Naive thymus-derived CD4-positive, alpha-beta T cell (primary cell): Measurements from ENCODE around the gene DIAPH2. TPM values are rescaled to one million over a fixed set of nuclear protein-coding genes. Genes with fewer than 3 reads are reported as not detected.

Experiments used
- ATAC-seq: fragments of 150-1000 bp; cut with Tn5 transposase; 2 replicates; pipeline ENCODE4 v1.10.0; 2021; ENCODE audit warnings: mild to moderate bottlenecking, moderate library complexity
- CTCF ChIA-PET: fragments of 350-600 bp; sonication (Branson Sonifier 250); formaldehyde crosslinking; loops from one replicate; lab custom pipeline; 2021; ENCODE audit warnings: antibody characterized with exemption; lab: Charles Lee
- POLR2A ChIA-PET: fragments of 350-600 bp; sonication (Branson Sonifier 250); formaldehyde crosslinking; loops from one replicate; lab custom pipeline; 2021; ENCODE audit warnings: antibody characterized with exemption, inconsistent platforms; lab: Charles Lee
- DNase-seq, 9 donors: peaks; one replicate each; pipeline versions ENCODE4 v3.0.0 to v3.0.0-alpha.2; 2020 to 2022; ENCODE audit warnings: mixed read lengths in 1 of 9
- H3K27ac ChIP-seq: one replicate; pipeline ENCODE4 v1.7.0; 2013; ENCODE audit warnings: mild to moderate bottlenecking, low read depth, low read length, moderate library complexity
- H3K27me3 ChIP-seq, 2 donors: one replicate each; pipeline ENCODE4 v1.7.0; 2013; ENCODE audit warnings: low read length in 2 of 2, mild to moderate bottlenecking in 2 of 2, moderate library complexity in 2 of 2; ENCODE audit not compliant: control insufficient read depth in 2 of 2, insufficient read depth in 2 of 2
- H3K36me3 ChIP-seq, 3 experiments: 1 replicate in 2 of 3; 2 replicates in 1 of 3; pipeline ENCODE4 v1.7.0; 2013; ENCODE audit warnings: low read length in 3 of 3, mild to moderate bottlenecking in 3 of 3, moderate library complexity in 1 of 3; ENCODE audit not compliant: insufficient read depth in 3 of 3, control insufficient read depth in 2 of 3
- H3K4me1 ChIP-seq, 2 donors: one replicate each; pipeline ENCODE4 v1.7.0; 2013; ENCODE audit warnings: low read length in 2 of 2, mild to moderate bottlenecking in 2 of 2, moderate library complexity in 1 of 2; ENCODE audit not compliant: control insufficient read depth in 2 of 2, insufficient read depth in 2 of 2
- H3K4me3 ChIP-seq: 2 replicates; pipeline ENCODE4 v1.7.0; 2013; ENCODE audit warnings: mild to moderate bottlenecking, low read length
- H3K9me3 ChIP-seq, 3 experiments: 1 replicate in 2 of 3; 2 replicates in 1 of 3; pipeline ENCODE4 v1.7.0; 2013; ENCODE audit warnings: low read length in 3 of 3; ENCODE audit not compliant: control insufficient read depth in 2 of 3
- H3K27ac Mint-ChIP-seq, 9 donors: one replicate each; pipeline ENCODE4 v1.8.0; 2020 to 2022; ENCODE audit warnings: mixed read lengths in 9 of 9, mild to moderate bottlenecking in 8 of 9, moderate library complexity in 5 of 9, inconsistent platforms in 2 of 9
- H3K27me3 Mint-ChIP-seq, 5 donors: one replicate each; pipeline ENCODE4 v1.8.0; 2021 to 2022; ENCODE audit warnings: mixed read lengths in 5 of 5, mild to moderate bottlenecking in 1 of 5
- H3K36me3 Mint-ChIP-seq, 5 donors: one replicate each; pipeline ENCODE4 v1.8.0; 2020 to 2022; ENCODE audit warnings: mixed read lengths in 5 of 5, mild to moderate bottlenecking in 3 of 5, inconsistent platforms in 1 of 5
- H3K4me1 Mint-ChIP-seq, 7 donors: one replicate each; pipeline ENCODE4 v1.8.0; 2020 to 2022; ENCODE audit warnings: mixed read lengths in 7 of 7, mild to moderate bottlenecking in 3 of 7, inconsistent platforms in 1 of 7
- H3K4me3 Mint-ChIP-seq, 10 donors: one replicate each; pipeline ENCODE4 v1.8.0; 2020 to 2022; ENCODE audit warnings: mild to moderate bottlenecking in 10 of 10, mixed read lengths in 10 of 10, moderate library complexity in 6 of 10, inconsistent platforms in 2 of 10
- H3K9me3 Mint-ChIP-seq, 11 donors: one replicate each; pipeline ENCODE4 v1.8.0; 2020 to 2022; ENCODE audit warnings: mixed read lengths in 11 of 11, mild to moderate bottlenecking in 4 of 11, inconsistent platforms in 1 of 11, moderate library complexity in 1 of 11
- intact Hi-C, 2 donors: fragments of 100-400 bp; cut with micrococcal nuclease; formaldehyde crosslinking; loops; one replicate each; pipeline ENCODE4 v1.15.1; 2023
- polyA plus RNA-seq, 2 donors: library from polyadenylated mRNA; unstranded; fragments of 300-500 nt; fragmentation: Illumina TruSeq; gene quantifications; one replicate each; pipeline ENCODE4 v1.2.3, GENCODE V29; 2021
- total RNA-seq, 6 experiments: library from RNA in 5 of 6; stranded (reverse) in 5 of 6; gene quantifications; 1 replicate in 5 of 6; 2 replicates in 1 of 6; pipeline ENCODE4 v1.2.3 and lab custom pipeline; 2021 to 2026

The DIAPH2 gene
- total and polyA plus RNA-seq, 7 experiments from 2014 or later, result 4.2 to 23.9 (median 6.9) TPM

DNA sequence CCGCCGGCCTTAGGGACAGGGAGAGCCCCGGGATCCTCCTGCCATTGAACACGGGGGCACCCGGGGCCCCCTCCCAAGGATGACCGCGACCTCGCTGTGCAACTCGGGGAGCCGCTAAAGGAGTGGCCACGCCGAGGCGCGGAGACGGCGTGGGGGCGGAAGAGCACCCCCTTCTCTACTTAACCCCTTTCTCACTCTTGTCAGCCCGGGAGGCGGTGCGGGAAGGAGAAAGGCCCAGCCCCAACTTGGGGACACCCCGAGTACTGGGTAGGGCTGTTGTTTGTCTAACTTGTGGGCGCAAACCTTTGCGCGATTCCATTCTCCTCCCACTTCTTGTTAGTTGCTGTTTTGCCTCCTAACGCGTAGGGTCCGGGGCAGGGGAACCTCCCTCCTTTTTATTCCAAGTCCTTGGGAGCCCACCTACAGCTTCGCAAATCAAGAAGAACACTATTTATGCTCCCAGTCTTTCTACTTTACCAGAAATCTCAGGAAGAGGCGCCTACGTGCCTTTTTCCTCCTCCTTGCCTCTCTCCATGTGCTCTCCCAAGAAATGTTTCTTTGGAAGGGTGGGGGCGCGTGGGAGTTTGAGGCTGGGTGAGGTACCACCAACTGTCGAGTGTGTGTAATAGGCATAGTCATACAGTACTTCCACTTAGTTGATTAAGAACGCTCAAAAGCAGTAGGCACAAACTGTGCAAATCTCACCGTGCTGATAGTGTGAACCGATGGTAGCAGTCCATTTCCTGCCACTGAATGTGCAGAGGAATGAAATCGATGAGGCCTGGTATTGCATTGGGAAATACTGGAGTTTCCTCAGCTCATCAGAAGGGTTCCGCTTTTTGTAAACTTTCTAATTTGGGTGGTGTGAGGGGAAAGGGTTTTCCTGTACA is 813 bp downstream of the DIAPH2 start:
- Mint-ChIP-seq H3K4me1 (peaks cover 2 to 43% (median 36%) of the 10 kb centered on the region in 7 donors), H3K36me3 (peaks cover 0 to 2% (median 0%) of the 10 kb centered on the region in 5 donors), H3K27ac (peak overlapping the region; percentile 75 to 97 (median 83)), H3K27me3 (no peaks in the 10 kb centered on the region), H3K4me3 (peak overlapping the region; percentile 87 to 98 (median 92)), H3K9me3 (no peaks in the 10 kb centered on the region)
- DNase-seq (peak; percentile 9 to 60 (median 19)), ATAC-seq (peak; percentile 54)
- Histone ChIP-seq H3K9me3 (no peaks in the 10 kb centered on the region), H3K4me3 (peak overlapping the region; percentile 70), H3K27me3 (no peaks in the 10 kb centered on the region), H3K27ac (peak overlapping the region; percentile 65), H3K4me1 (peaks cover 5 to 6% of the 10 kb centered on the region in 2 donors), H3K36me3 (peaks cover 0 to 7% (median 0%) of the 10 kb centered on the region in 3 experiments)
- intact Hi-C loops, result loop anchor here (10.0 kb wide), 1 partner anchor 879 kb away; no protein-coding TSS in a partner anchor
- CTCF ChIA-PET, result no interaction called here
- POLR2A ChIA-PET, result no interaction called here

DNA sequence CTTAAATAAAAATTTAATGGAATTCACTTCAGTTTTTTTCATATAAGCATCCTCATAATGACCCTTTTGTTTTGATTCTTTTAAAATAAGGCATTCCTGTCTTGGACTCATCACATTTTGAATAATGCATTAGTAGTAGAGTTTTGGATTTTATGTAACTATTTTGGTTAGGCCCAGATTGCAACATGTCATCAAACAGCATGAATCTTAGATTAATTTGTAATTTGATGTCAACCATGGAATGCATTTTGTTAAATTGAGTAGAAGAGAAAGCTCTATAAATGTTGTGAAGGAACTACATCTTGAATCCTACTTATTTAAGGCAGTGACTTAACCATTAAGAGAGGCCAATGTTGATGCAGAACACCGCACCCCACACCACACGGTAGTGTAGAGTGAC is 3.1 kb downstream of the DIAPH2 start:
- intact Hi-C loops, result loop anchor here (10.0 kb wide), 1 partner anchor 877 kb away; no protein-coding TSS in a partner anchor
- peaks cover 0 to 7% (median 0%) of the 10 kb centered on the region in 3 experiments for H3K36me3 ChIP-seq
- no peaks in the 10 kb centered on the region for H3K27me3 ChIP-seq
- ChIA-PET CTCF (no interaction called here), POLR2A (no interaction called here)
- no peak overlapping the region for H3K4me3 ChIP-seq
- Mint-ChIP-seq H3K9me3 (no peaks in the 10 kb centered on the region), H3K36me3 (peaks cover 0 to 2% (median 0%) of the 10 kb centered on the region in 5 donors), H3K4me3 (no peak overlapping the region), H3K4me1 (peaks cover 2 to 35% (median 27%) of the 10 kb centered on the region in 7 donors), H3K27me3 (no peaks in the 10 kb centered on the region), H3K27ac (peak overlapping the region in 1 of 9 donors; percentile 34)
- no peak overlapping the region for H3K27ac ChIP-seq
- H3K4me1 ChIP-seq, result peaks cover 5 to 6% of the 10 kb centered on the region in 2 donors
- no peaks in the 10 kb centered on the region for H3K9me3 ChIP-seq
- ATAC-seq, result no peak
- no peak for DNase-seq

DNA sequence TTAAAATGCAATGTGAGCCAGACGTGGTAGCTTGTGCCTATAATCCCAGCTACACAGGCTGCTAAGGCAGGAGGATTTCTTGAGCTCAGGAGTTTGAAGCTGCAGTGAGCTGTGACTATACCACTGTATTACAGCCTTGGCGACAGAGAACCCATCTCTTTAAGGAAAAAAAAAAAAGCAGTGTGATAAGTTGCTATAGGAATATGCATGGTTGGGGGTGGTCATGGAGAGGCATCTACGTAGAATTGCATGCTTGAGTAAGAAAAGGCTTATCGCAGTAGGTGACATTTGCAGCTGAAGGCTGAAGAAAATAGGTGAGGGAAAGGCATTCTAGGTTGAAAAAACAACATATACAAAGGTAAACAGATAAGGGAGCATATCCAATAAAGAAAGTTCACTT is 4.1 kb downstream of the DIAPH2 start:
- DNase-seq, result no peak
- peaks cover 0 to 2% (median 0%) of the 10 kb centered on the region in 5 donors for H3K36me3 Mint-ChIP-seq
- H3K27ac Mint-ChIP-seq, result peak overlapping the region in 1 of 9 donors; percentile 19
- Histone ChIP-seq H3K4me3 (no peak overlapping the region), H3K9me3 (no peaks in the 10 kb centered on the region), H3K36me3 (peaks cover 0 to 7% (median 0%) of the 10 kb centered on the region in 3 experiments), H3K27ac (no peak overlapping the region), H3K27me3 (no peaks in the 10 kb centered on the region), H3K4me1 (peaks cover 5 to 6% of the 10 kb centered on the region in 2 donors)
- ATAC-seq, result no peak
- intact Hi-C loops, result loop anchor here (10.0 kb wide), 1 partner anchor 876 kb away; no protein-coding TSS in a partner anchor
- H3K27me3 Mint-ChIP-seq, result no peaks in the 10 kb centered on the region
- ChIA-PET POLR2A (no interaction called here), CTCF (no interaction called here)
- no peaks in the 10 kb centered on the region for H3K9me3 Mint-ChIP-seq
- H3K4me1 Mint-ChIP-seq, result peaks cover 0 to 31% (median 24%) of the 10 kb centered on the region in 7 donors
- H3K4me3 Mint-ChIP-seq, result no peak overlapping the region

DNA sequence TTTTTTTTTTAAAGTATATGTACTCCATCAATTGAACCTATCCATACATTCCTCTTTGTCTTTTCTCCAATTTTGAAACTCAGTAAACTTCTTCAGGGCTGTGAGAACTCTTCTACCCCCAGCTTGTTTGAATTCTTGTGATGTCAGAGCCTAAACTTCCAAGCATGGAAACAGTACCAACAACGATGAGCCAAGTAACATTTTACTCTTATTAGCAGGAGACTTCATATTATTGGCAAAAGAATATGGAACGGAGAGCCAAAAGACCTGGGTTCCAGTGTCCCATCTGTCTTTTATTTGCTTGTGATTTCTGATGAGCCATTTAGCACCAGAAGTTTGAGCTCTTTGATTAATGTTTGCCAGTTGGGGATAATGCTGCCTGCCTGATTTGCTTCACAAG is 5.3 kb downstream of the DIAPH2 start:
- POLR2A ChIA-PET, result no interaction called here
- Mint-ChIP-seq H3K36me3 (peaks cover 0 to 2% (median 0%) of the 10 kb centered on the region in 5 donors), H3K27me3 (no peaks in the 10 kb centered on the region), H3K27ac (no peak overlapping the region), H3K4me3 (no peak overlapping the region), H3K4me1 (peaks cover 0 to 24% (median 17%) of the 10 kb centered on the region in 7 donors), H3K9me3 (no peaks in the 10 kb centered on the region)
- H3K36me3 ChIP-seq, result peaks cover 0 to 4% (median 0%) of the 10 kb centered on the region in 3 experiments
- H3K4me3 ChIP-seq, result no peak overlapping the region
- H3K27me3 ChIP-seq, result no peaks in the 10 kb centered on the region
- ATAC-seq (no peak), DNase-seq (no peak)
- H3K27ac ChIP-seq, result no peak overlapping the region
- CTCF ChIA-PET, result no interaction called here
- intact Hi-C loops, result loop anchor here (10.0 kb wide), 1 partner anchor 875 kb away; no protein-coding TSS in a partner anchor
- H3K9me3 ChIP-seq, result no peaks in the 10 kb centered on the region
- H3K4me1 ChIP-seq, result no peaks in the 10 kb centered on the region

DNA sequence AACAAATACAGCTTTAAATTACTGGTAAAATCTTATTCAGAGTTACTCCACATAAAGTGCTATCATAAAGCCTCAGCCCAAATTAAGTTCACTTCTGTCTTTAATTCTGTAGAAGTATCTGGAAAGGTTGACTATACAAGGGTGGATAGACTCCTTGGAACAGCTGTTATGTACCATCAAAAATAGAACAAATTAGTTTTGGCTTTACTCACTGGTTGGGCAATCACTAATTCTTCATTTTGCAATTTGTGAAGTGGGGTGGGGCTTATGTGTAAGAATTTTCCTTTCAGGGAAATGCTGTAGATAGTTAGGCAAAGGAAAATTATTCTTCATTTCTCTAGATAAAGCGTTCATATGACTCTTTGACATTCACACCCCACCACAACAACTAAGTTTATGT is 7.8 kb downstream of the DIAPH2 start:
- no peaks in the 10 kb centered on the region for H3K4me1 ChIP-seq
- Mint-ChIP-seq H3K27me3 (no peaks in the 10 kb centered on the region), H3K4me3 (no peak overlapping the region), H3K9me3 (no peaks in the 10 kb centered on the region), H3K27ac (peak overlapping the region in 1 of 9 donors; percentile 25), H3K4me1 (peaks cover 0 to 7% (median 2%) of the 10 kb centered on the region in 7 donors), H3K36me3 (peaks cover 0 to 4% (median 0%) of the 10 kb centered on the region in 5 donors)
- H3K27me3 ChIP-seq, result no peaks in the 10 kb centered on the region
- intact Hi-C loops, result no loop called here
- no peaks in the 10 kb centered on the region for H3K9me3 ChIP-seq
- POLR2A ChIA-PET, result no interaction called here
- no peak overlapping the region for H3K27ac ChIP-seq
- no peaks in the 10 kb centered on the region for H3K36me3 ChIP-seq
- no peak overlapping the region for H3K4me3 ChIP-seq
- CTCF ChIA-PET, result no interaction called here
- no peak for DNase-seq
- no peak for ATAC-seq

DNA sequence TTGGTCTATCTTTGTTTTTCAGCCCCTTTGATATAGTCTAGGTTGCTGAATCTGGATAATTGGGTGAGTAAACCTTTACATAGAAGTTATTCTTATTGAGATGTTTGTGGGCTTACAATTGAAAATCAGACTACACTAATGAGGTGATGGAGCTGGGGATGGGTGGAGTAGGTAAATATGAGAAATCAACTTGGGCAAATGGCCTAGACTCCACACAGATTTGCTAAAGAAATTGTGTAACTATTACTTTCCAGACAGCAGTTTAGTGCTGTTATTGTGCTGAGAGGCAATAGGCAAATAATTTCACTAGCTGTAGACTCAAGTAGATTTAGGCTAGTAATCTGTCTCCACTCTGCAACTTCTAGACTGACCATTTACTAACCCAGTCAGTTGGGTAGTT is 8.2 kb downstream of the DIAPH2 start:
- CTCF ChIA-PET, result no interaction called here
- Mint-ChIP-seq H3K4me1 (peaks cover 0 to 7% (median 3%) of the 10 kb centered on the region in 7 donors), H3K9me3 (no peaks in the 10 kb centered on the region), H3K4me3 (no peak overlapping the region), H3K36me3 (peaks cover 0 to 2% (median 0%) of the 10 kb centered on the region in 5 donors), H3K27me3 (no peaks in the 10 kb centered on the region), H3K27ac (no peak overlapping the region)
- POLR2A ChIA-PET, result no interaction called here
- DNase-seq, result no peak
- Histone ChIP-seq H3K4me1 (no peaks in the 10 kb centered on the region), H3K4me3 (no peak overlapping the region), H3K27ac (no peak overlapping the region), H3K36me3 (no peaks in the 10 kb centered on the region), H3K9me3 (no peaks in the 10 kb centered on the region), H3K27me3 (no peaks in the 10 kb centered on the region)
- intact Hi-C loops, result no loop called here
- no peak for ATAC-seq
